DMS153 treated with DMSO at 0.1 percent for 48 hours (cell line): ENCODE results near the gene LYZ.

Source experiments
- DNase-seq: peaks from one replicate; lab custom pipeline; 2025; ENCODE audit not compliant: unreplicated experiment; lab: John Stamatoyannopoulos, UW

LYZ gene

GRCh38 chr12:69383074-69383473 is 34.9 kb downstream of the LYZ start:
- no peak for DNase-seq

DNA sequence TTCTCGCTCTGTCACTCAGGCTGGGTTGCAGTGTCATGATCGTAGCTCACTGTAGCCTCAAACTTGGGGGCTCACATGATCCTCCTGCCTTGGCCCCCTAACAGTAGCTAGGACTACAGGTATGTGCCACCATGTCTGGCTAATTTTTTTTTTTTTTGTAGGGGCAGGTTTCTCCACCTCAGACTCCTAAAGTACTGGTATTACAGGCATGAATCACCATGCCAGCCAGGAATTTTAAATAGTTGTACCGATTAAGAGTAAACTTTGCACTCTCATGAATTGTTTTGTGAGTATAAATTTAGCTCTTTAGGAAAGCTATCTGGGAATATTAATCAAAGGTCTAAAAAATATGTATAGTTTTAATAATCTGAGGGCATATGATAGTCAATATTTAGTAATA is 36.9 kb downstream of the LYZ start:
- no peak for DNase-seq

- no peak for DNase-seq
Measured at GRCh38 chr12:69386921-69387320, 38.7 kb downstream of the LYZ start.

- DNase-seq: no peak
Measured at GRCh38 chr12:69388371-69388770, 40.2 kb downstream of the LYZ start.

GRCh38 chr12:69389831-69390230 is 41.6 kb downstream of the LYZ start:
- no peak for DNase-seq

DNA sequence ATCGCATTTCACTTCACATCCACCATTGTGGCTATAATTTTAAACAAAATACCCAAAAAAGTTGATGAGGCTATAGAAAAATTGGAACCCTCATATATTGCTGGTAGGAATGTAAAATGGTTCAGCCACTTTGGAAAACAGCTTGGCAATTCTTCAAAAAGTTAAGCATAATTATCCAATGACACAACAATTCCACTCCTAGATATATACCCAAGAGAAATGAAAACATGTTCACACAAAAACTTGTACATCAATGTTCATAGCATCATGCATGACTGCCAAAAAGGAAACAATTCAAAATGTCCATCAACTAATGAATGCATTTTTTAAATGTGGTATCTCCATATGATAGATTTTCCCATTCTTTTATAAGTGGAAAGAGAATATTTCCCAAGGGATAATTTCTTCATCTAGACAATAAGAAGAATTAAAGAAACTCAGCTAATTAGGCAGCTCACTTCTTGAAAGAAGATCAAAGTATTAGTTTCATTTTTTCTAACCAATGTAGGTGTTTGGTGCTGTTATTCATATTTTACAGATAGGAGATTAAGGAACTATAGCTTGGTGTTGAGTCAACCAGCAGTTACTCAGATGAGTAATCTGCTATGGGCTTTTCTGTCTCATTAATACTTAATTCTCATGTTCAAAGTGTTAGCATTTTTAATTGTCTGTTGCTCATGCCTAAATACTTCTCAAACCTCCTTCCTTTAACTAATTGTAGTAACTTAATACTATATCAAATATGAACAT is 44.2 kb downstream of the LYZ start:
- DNase-seq: no peak

DNA sequence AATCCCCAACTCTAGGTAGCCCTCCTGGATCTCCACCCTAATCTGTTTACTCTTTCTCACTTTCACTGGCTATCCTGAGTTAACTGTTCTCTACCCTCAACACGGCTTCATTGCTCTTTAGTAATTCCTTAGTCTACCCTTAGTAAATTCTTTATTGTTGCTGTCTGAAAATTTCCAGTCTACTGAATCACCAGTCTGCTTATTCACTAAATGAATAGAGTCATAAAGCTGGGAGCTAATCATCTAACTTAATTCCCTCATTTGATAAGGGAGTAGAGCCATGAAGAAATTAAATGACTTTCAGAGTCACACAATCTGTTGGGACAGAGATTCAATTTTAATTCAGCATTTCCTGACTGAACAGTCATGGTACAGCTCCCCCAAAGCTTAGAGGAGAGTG is 47.9 kb downstream of the LYZ start:
- no peak for DNase-seq

- no peak for DNase-seq
Measured at GRCh38 chr12:69396963-69397362, 48.8 kb downstream of the LYZ start.

GRCh38 chr12:69397978-69398377 is 49.8 kb downstream of the LYZ start:
- DNase-seq: no peak

GRCh38 chr12:69401940-69402339 is 53.8 kb downstream of the LYZ start:
- no peak for DNase-seq
